WTC11 (cell line): ENCODE results near the gene LIMCH1. TPM values are rescaled to one million over a fixed set of nuclear protein-coding genes. Genes with fewer than 3 reads are reported as not detected.

ENCODE experiments used
- ATAC-seq: fragments of 200-7000 bp; cut with Tn5 transposase; 2 replicates; pipeline ENCODE4 v1.10.0; 2021; ENCODE audit warnings: mild to moderate bottlenecking, moderate library complexity
- CTCF ChIA-PET: fragments of 300-600 bp; sonication (Branson Sonifier 250); formaldehyde crosslinking; loops from one replicate; lab custom pipeline; 2021; ENCODE audit warnings: antibody characterized with exemption; lab: Charles Lee
- POLR2A ChIA-PET: fragments of 350-600 bp; sonication (Branson Sonifier 250); formaldehyde crosslinking; loops from one replicate; lab custom pipeline; 2021; ENCODE audit warnings: antibody characterized with exemption; lab: Charles Lee
- DNase-seq: peaks from one replicate; pipeline ENCODE4 v3.0.0; 2021; ENCODE audit warnings: low spot score
- H3K27ac Mint-ChIP-seq: 2 replicates; pipeline ENCODE4 v1.8.0; 2021; ENCODE audit warnings: mixed read lengths
- H3K27me3 Mint-ChIP-seq: 2 replicates; pipeline ENCODE4 v1.8.0; 2021; ENCODE audit warnings: low read depth, mild to moderate bottlenecking, moderate library complexity, mixed read lengths
- H3K36me3 Mint-ChIP-seq: 2 replicates; pipeline ENCODE4 v1.8.0; 2021; ENCODE audit warnings: mixed read lengths
- H3K4me1 Mint-ChIP-seq: 2 replicates; pipeline ENCODE4 v1.8.0; 2022; ENCODE audit warnings: mixed read lengths
- H3K4me3 Mint-ChIP-seq: 2 replicates; pipeline ENCODE4 v1.8.0; 2021; ENCODE audit warnings: mild to moderate bottlenecking, moderate library complexity, mixed read lengths
- H3K9me3 Mint-ChIP-seq: 2 replicates; pipeline ENCODE4 v1.8.0; 2021; ENCODE audit warnings: mixed read lengths
- ELF4 ChIP-seq: sonication (generic); formaldehyde crosslinking; IDR thresholded peaks from 2 replicates; pipeline ENCODE4 v1.8.1; 2022; ENCODE audit warnings: low read depth, mild to moderate bottlenecking, moderate library complexity, missing genetic modification reagents
- EMX1 ChIP-seq: fragments of 250-450 bp; sonication (Bioruptor Pico); IDR thresholded peaks from 2 replicates; pipeline ENCODE4 v1.8.0; 2021; ENCODE audit warnings: mild to moderate bottlenecking
- ETV6 ChIP-seq: sonication (generic); formaldehyde crosslinking; IDR thresholded peaks from 2 replicates; pipeline ENCODE4 v1.8.1; 2022; ENCODE audit warnings: mild to moderate bottlenecking, missing genetic modification reagents
- FOXP1 ChIP-seq: sonication (generic); formaldehyde crosslinking; IDR thresholded peaks from 2 replicates; pipeline ENCODE4 v1.8.0; 2022; ENCODE audit warnings: missing genetic modification reagents, mild to moderate bottlenecking, moderate library complexity, borderline replicate concordance
- IRF2 ChIP-seq: sonication (generic); formaldehyde crosslinking; IDR thresholded peaks from 2 replicates; pipeline ENCODE4 v1.8.0; 2022; ENCODE audit warnings: low read depth, missing genetic modification reagents, borderline replicate concordance
- JAZF1 ChIP-seq: fragments of 250-450 bp; sonication (Bioruptor Pico); IDR thresholded peaks from 2 replicates; pipeline ENCODE4 v1.9.0; 2021; ENCODE audit warnings: moderate library complexity, mild to moderate bottlenecking, inconsistent platforms
- JUN ChIP-seq: sonication (generic); formaldehyde crosslinking; IDR thresholded peaks from 2 replicates; pipeline ENCODE4 v1.8.0; 2023; ENCODE audit warnings: mild to moderate bottlenecking, missing genetic modification reagents
- MXD4 ChIP-seq: fragments of 250-450 bp; sonication (Bioruptor Pico); IDR thresholded peaks from 2 replicates; pipeline ENCODE4 v1.8.0; 2021; ENCODE audit warnings: mild to moderate bottlenecking, moderate library complexity, borderline replicate concordance
- NFATC4 ChIP-seq: fragments of 250-450 bp; sonication (Bioruptor Pico); IDR thresholded peaks from 2 replicates; pipeline ENCODE4 v1.9.0; 2021; ENCODE audit warnings: mild to moderate bottlenecking
- NFYB ChIP-seq: sonication (generic); formaldehyde crosslinking; conservative IDR thresholded peaks from 2 replicates; pipeline ENCODE4 v1.8.0; 2022; ENCODE audit warnings: low read depth, missing genetic modification reagents
- OVOL2 ChIP-seq: fragments of 250-450 bp; sonication (Bioruptor Pico); IDR thresholded peaks from 2 replicates; pipeline ENCODE4 v1.9.0; 2021; ENCODE audit warnings: mild to moderate bottlenecking, borderline replicate concordance
- RORB ChIP-seq: fragments of 250-450 bp; sonication (Bioruptor Pico); IDR thresholded peaks from 2 replicates; pipeline ENCODE4 v1.9.0; 2021; ENCODE audit warnings: mild to moderate bottlenecking
- TEAD1 ChIP-seq: sonication (generic); formaldehyde crosslinking; IDR thresholded peaks from 2 replicates; pipeline ENCODE4 v1.8.0; 2022; ENCODE audit warnings: mild to moderate bottlenecking, missing genetic modification reagents
- ZNF138 ChIP-seq: sonication (generic); formaldehyde crosslinking; conservative IDR thresholded peaks from 2 replicates; pipeline ENCODE4 v1.8.1; 2022; ENCODE audit warnings: mild to moderate bottlenecking, moderate library complexity, missing genetic modification reagents
- ZNF317 ChIP-seq: sonication (generic); formaldehyde crosslinking; IDR thresholded peaks from 2 replicates; pipeline ENCODE4 v1.8.1; 2023; ENCODE audit warnings: low read depth, mild to moderate bottlenecking, moderate library complexity, missing genetic modification reagents, borderline replicate concordance
- ZNF416 ChIP-seq: fragments of 250-450 bp; sonication (Bioruptor Pico); IDR thresholded peaks from 2 replicates; pipeline ENCODE4 v1.9.0; 2021; ENCODE audit warnings: mild to moderate bottlenecking, inconsistent platforms
- total RNA-seq: library from RNA; stranded (reverse); gene quantifications from 3 replicates; pipeline ENCODE4 v1.2.3, GENCODE V29; 2021
- TF ChIP-seq, protein P1 (sequence below): fragments of 250-450 bp; sonication (Bioruptor Pico); IDR thresholded peaks from 2 replicates; pipeline ENCODE4 v1.8.0; 2021; ENCODE audit warnings: mild to moderate bottlenecking
- TF ChIP-seq, protein P2 (sequence below): fragments of 250-450 bp; sonication (Bioruptor Pico); conservative IDR thresholded peaks from 2 replicates; pipeline ENCODE4 v1.9.0; 2021; ENCODE audit warnings: mild to moderate bottlenecking
- TF ChIP-seq, protein P3 (sequence below): fragments of 200-600 bp; IDR thresholded peaks from 2 replicates; pipeline ENCODE4 v1.8.0; 2022; ENCODE audit warnings: antibody characterized with exemption
- TF ChIP-seq, protein P4 (sequence below): sonication (generic); formaldehyde crosslinking; IDR thresholded peaks from 2 replicates; pipeline ENCODE4 v1.8.0; 2023; ENCODE audit warnings: missing genetic modification reagents, mild to moderate bottlenecking, borderline replicate concordance

LIMCH1 gene
- total RNA-seq, 1 experiment from 2014 or later, result 0.92 TPM

DNA sequence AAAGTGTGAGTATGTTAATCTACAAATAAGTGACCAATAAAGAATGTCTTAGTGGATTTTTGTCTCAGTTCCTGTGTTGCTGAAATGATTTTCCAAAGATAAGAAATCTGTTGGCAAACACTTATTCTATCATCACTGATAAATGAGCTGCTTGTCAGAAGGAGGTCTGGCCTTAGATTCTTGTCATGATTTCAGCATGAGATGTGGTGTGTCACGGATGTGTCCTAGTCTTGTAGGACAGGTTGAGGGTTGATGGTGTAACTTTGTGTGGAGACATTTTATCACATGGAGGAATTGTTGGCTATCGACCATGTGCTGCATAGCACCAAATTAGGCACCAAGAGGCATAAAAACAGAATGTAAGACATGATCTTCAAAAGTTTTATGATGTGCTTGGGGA lies 31.8 kb upstream of the LIMCH1 start:
- ATAC-seq (no peak), DNase-seq (no peak)
- POLR2A ChIA-PET, result no interaction called here
- H3K36me3 Mint-ChIP-seq, result no peaks in the 10 kb centered on the region
- TF ChIP-seq NFYB, result no peak
- TF ChIP-seq ELF4 (CRISPR knock-in tag), result no peak
- TF ChIP-seq RORB, result no peak
- TF ChIP-seq JUN (CRISPR knock-in tag), result no peak
- TF ChIP-seq, all 79 proteins: peak for 0
- Mint-ChIP-seq H3K4me1 (peaks cover 11% of the 10 kb centered on the region), H3K9me3 (peaks cover 13% of the 10 kb centered on the region), H3K27me3 (no peaks in the 10 kb centered on the region), H3K4me3 (no peak overlapping the region), H3K27ac (no peak overlapping the region)
- CTCF ChIA-PET, result no interaction called here

DNA sequence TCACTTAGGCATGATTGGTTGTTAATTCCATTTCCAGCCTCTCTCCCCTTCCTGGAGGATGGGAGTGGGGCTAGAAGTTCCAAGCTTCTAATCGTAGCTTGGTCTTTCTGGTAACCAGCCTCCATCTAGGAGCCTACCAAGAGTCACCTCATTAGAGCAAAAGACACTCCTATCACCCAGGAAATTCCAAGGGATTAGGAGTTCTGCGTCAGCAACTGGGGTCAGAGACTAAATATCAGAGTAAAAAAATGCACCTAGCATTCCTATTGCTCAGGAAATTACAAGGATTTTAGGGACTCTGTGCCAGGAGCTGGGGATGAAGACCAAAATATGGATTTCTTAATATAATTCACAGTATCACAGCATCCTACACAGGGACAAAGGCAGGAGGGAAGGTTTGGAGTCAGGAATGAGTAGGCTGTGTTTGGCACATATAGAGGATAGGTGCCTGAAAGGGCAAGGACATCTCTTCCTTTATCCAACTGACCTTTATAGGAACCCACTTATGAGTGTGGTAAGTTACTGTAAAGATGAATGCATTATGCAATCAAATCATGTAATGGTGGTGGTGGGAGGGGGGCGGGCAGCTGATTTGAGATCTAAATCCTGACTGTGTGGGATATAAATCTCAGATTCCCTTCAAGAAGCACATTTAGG lies 30.5 kb upstream of the LIMCH1 start:
- no peak for TF ChIP-seq EMX1 (CRISPR knock-in tag)
- TF ChIP-seq, protein P1, sequence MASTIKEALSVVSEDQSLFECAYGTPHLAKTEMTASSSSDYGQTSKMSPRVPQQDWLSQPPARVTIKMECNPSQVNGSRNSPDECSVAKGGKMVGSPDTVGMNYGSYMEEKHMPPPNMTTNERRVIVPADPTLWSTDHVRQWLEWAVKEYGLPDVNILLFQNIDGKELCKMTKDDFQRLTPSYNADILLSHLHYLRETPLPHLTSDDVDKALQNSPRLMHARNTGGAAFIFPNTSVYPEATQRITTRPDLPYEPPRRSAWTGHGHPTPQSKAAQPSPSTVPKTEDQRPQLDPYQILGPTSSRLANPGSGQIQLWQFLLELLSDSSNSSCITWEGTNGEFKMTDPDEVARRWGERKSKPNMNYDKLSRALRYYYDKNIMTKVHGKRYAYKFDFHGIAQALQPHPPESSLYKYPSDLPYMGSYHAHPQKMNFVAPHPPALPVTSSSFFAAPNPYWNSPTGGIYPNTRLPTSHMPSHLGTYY, result no peak
- CTCF ChIA-PET, result no interaction called here
- Mint-ChIP-seq H3K4me1 (peaks cover 11% of the 10 kb centered on the region), H3K4me3 (no peak overlapping the region), H3K27me3 (no peaks in the 10 kb centered on the region), H3K27ac (no peak overlapping the region), H3K9me3 (peaks cover 12% of the 10 kb centered on the region), H3K36me3 (no peaks in the 10 kb centered on the region)
- DNase-seq (no peak), ATAC-seq (no peak)
- POLR2A ChIA-PET, result no interaction called here

DNA sequence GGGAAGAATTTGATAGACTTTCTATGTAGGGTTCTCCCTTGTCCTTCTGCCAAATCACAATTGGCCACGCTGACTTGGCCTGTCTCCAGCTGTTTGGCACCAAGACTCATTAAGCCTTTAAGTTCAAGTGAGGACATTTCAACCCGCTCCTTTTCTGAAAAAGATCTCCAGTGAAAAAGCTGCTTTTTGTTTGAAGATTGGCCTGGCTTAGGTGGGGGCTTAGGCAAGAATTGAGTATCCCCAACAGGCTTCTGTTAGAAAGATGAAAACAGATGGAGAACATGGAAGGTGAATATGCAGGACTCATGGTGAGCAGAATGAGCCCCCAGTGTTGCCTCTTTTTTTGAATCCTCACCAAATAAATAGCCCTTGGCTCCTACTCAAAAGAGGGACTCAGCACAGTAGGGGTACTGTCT lies 28.5 kb upstream of the LIMCH1 start:
- H3K9me3 Mint-ChIP-seq, result peaks cover 4% of the 10 kb centered on the region
- ATAC-seq (no peak), DNase-seq (no peak)
- POLR2A ChIA-PET, result no interaction called here
- no peaks in the 10 kb centered on the region; the same call in 1 of the 2 replicates for H3K27me3 Mint-ChIP-seq
- no peak overlapping the region for H3K27ac Mint-ChIP-seq
- peaks cover 3% of the 10 kb centered on the region for H3K4me1 Mint-ChIP-seq
- no peaks in the 10 kb centered on the region for H3K36me3 Mint-ChIP-seq
- no peak overlapping the region for H3K4me3 Mint-ChIP-seq
- CTCF ChIA-PET, result no interaction called here
- TF ChIP-seq ZNF138, result no peak
- TF ChIP-seq, protein P1, result no peak
- no peak for TF ChIP-seq NFATC4 (CRISPR knock-in tag)
- no peak for TF ChIP-seq MXD4 (CRISPR knock-in tag)
- TF ChIP-seq ZNF416 (CRISPR knock-in tag), result no peak
- TF ChIP-seq ETV6 (CRISPR knock-in tag), result no peak
- TF ChIP-seq, protein P2, sequence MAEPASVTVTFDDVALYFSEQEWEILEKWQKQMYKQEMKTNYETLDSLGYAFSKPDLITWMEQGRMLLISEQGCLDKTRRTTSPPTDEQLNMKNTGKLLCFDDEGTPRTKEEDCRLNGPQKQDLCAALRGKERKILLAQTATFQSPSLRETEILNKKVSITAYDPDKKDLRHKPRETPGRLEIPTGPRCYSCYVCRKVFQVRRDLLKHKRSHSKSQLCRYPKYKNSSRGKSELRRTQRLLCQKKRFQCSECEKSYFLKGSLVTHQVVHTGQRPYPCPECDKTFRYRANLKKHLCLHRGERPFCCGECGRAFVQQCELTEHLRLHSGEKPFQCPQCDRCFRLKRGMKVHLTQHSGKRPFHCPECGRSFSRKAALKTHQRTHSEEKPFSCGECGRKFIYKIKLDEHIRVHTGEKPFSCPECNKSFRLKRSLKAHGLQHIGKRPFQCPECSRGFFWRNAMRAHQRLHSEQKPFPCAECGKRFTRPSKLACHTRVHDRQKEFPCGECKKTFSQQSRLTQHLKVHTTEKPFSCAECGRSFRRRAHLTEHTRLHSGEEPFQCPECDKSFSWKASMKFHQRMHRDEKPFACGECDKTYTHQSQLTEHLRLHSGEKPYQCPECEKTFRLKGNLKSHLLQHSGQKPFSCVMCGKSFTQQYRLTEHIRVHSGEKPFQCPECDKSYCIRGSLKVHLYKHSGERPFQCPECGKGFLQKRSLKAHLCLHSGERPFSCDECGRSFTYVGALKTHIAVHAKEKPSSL (CRISPR knock-in tag), result no peak
- TF ChIP-seq IRF2, result no peak
- TF ChIP-seq, protein P3, sequence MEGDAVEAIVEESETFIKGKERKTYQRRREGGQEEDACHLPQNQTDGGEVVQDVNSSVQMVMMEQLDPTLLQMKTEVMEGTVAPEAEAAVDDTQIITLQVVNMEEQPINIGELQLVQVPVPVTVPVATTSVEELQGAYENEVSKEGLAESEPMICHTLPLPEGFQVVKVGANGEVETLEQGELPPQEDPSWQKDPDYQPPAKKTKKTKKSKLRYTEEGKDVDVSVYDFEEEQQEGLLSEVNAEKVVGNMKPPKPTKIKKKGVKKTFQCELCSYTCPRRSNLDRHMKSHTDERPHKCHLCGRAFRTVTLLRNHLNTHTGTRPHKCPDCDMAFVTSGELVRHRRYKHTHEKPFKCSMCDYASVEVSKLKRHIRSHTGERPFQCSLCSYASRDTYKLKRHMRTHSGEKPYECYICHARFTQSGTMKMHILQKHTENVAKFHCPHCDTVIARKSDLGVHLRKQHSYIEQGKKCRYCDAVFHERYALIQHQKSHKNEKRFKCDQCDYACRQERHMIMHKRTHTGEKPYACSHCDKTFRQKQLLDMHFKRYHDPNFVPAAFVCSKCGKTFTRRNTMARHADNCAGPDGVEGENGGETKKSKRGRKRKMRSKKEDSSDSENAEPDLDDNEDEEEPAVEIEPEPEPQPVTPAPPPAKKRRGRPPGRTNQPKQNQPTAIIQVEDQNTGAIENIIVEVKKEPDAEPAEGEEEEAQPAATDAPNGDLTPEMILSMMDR, result no peak
- no peak for TF ChIP-seq JAZF1 (CRISPR knock-in tag)
- TF ChIP-seq TEAD1 (CRISPR knock-in tag), result no peak
- TF ChIP-seq OVOL2 (CRISPR knock-in tag), result no peak
- TF ChIP-seq, protein P4, sequence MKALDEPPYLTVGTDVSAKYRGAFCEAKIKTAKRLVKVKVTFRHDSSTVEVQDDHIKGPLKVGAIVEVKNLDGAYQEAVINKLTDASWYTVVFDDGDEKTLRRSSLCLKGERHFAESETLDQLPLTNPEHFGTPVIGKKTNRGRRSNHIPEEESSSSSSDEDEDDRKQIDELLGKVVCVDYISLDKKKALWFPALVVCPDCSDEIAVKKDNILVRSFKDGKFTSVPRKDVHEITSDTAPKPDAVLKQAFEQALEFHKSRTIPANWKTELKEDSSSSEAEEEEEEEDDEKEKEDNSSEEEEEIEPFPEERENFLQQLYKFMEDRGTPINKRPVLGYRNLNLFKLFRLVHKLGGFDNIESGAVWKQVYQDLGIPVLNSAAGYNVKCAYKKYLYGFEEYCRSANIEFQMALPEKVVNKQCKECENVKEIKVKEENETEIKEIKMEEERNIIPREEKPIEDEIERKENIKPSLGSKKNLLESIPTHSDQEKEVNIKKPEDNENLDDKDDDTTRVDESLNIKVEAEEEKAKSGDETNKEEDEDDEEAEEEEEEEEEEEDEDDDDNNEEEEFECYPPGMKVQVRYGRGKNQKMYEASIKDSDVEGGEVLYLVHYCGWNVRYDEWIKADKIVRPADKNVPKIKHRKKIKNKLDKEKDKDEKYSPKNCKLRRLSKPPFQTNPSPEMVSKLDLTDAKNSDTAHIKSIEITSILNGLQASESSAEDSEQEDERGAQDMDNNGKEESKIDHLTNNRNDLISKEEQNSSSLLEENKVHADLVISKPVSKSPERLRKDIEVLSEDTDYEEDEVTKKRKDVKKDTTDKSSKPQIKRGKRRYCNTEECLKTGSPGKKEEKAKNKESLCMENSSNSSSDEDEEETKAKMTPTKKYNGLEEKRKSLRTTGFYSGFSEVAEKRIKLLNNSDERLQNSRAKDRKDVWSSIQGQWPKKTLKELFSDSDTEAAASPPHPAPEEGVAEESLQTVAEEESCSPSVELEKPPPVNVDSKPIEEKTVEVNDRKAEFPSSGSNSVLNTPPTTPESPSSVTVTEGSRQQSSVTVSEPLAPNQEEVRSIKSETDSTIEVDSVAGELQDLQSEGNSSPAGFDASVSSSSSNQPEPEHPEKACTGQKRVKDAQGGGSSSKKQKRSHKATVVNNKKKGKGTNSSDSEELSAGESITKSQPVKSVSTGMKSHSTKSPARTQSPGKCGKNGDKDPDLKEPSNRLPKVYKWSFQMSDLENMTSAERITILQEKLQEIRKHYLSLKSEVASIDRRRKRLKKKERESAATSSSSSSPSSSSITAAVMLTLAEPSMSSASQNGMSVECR (CRISPR knock-in tag), result no peak
- TF ChIP-seq FOXP1 (CRISPR knock-in tag), result no peak
- no peak for TF ChIP-seq ZNF317 (CRISPR knock-in tag)
